Endothelial cell of hepatic sinusoid (primary cell): ENCODE data around the gene CAPN9.

Experiments used
- in situ Hi-C: cut with HindIII; loops from 2 replicates; pipeline ENCODE4 v1.10.0; 2017; ENCODE audit warnings: low sequenced_read_pairs

The CAPN9 gene

GRCh38 chr1:230848235-230848634, 101.0 kb downstream of the CAPN9 start:
- in situ Hi-C loops: no loop called here

- in situ Hi-C loops: no loop called here
These were observed 102.5 kb downstream of the CAPN9 start for GRCh38 chr1:230849451-230850224.

- in situ Hi-C loops: no loop called here
These were observed 103.4 kb downstream of the CAPN9 start for GRCh38 chr1:230850547-230850946.

GRCh38 chr1:230851291-230851691, 104.1 kb downstream of the CAPN9 start:
- in situ Hi-C loops: no loop called here
